GM12865 (cell line): ENCODE data around the gene ATP6V1B1.

Experiments
- DNase-seq: peaks from one replicate; pipeline ENCODE4 v3.0.0; 2010; ENCODE audit warnings: low read depth
- H3K4me3 ChIP-seq: 2 replicates; pipeline ENCODE4 v1.5.1; 2011; ENCODE audit warnings: mild to moderate bottlenecking, low read depth, low read length, control low read depth
- TF ChIP-seq, protein P1 (sequence below): IDR thresholded peaks from 2 replicates; pipeline ENCODE4 v1.5.1; 2011; ENCODE audit warnings: low read length, control low read depth, low read depth, inconsistent platforms; ENCODE audit not compliant: insufficient read depth; ENCODE audit errors: missing control alignments

The ATP6V1B1 gene

GRCh38 chr2:70895998-70896764 is 39.5 kb upstream of the ATP6V1B1 start:
- TF ChIP-seq, protein P1, sequence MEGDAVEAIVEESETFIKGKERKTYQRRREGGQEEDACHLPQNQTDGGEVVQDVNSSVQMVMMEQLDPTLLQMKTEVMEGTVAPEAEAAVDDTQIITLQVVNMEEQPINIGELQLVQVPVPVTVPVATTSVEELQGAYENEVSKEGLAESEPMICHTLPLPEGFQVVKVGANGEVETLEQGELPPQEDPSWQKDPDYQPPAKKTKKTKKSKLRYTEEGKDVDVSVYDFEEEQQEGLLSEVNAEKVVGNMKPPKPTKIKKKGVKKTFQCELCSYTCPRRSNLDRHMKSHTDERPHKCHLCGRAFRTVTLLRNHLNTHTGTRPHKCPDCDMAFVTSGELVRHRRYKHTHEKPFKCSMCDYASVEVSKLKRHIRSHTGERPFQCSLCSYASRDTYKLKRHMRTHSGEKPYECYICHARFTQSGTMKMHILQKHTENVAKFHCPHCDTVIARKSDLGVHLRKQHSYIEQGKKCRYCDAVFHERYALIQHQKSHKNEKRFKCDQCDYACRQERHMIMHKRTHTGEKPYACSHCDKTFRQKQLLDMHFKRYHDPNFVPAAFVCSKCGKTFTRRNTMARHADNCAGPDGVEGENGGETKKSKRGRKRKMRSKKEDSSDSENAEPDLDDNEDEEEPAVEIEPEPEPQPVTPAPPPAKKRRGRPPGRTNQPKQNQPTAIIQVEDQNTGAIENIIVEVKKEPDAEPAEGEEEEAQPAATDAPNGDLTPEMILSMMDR: no peak
- DNase-seq: no peak
- H3K4me3 ChIP-seq: no peak overlapping the region

DNA sequence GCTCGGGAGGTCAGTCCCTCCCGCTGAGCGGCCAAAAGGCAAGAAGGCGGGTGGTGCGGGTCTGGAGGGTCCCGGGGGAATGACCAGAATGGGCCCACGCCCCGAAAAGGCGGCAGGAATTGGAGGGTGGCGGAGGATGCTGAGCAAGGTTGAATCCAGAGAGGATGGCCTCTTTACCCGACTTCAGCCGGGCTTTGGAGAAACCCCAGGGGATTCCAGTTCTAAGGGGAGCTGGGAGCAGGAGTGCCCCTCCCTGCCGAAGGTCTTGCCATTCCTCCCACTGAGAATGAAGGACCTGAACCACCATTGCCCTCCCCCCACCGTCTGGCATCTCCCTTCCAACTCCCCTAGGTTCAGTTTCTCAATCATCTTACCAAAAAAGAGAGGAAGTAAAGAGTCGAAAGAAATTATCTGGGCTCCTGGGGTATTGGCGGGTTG is 38.9 kb upstream of the ATP6V1B1 start:
- TF ChIP-seq, protein P1: no peak
- H3K4me3 ChIP-seq: no peak overlapping the region
- DNase-seq: no peak

DNA sequence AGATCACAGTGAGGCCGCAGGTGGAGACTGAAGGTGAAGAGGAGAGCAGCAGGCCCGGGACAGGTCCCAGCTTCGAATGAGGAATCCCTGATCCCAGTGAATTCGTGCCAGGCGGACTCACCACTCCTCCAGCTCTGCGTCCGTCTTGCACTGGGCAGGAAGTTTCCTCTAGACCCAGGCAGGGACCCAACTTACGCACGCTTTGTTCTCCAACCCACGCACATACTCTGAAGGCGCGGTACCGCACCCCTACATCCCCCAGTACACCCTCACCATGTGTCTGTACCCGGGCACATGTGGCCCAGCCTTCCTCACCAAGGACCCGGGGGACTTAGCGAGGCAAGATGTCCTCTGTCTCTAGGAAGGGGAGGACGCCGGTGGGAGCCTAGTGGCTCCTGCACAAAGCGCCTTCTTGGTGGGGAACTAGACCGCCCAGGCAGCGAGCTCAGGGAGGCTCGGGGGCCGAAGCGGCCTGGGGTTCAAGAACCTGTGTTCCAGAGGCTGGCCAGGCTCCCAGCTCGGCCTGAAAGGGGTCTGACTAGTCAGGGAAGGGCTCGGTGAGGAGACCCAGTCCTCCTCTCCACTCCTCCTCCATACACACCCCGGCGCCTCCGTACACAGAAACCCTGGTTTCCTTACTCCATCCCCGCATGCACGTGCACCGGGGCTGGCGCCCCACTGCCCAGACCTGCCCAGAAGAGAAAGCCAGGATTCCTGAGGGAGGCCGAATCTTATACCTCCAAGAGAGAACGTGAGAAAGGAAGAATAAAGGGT is 38.3 kb upstream of the ATP6V1B1 start:
- no peak overlapping the region for H3K4me3 ChIP-seq
- TF ChIP-seq, protein P1: no peak
- no peak for DNase-seq

DNA sequence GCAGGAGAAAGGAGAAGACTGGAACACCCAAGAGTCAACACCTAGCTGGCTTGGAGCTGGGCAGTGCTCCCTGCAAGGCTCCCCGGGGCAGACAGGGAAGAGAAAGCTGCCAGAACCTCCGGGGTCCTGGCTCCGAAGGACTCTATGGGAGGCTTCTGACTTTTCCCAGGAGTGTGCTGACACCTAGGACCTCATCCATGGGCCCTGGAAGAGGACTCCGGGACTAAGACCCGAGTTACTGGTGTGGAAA is 37.8 kb upstream of the ATP6V1B1 start:
- H3K4me3 ChIP-seq: no peak overlapping the region
- TF ChIP-seq, protein P1: no peak
- no peak for DNase-seq

- TF ChIP-seq, protein P1: no peak
- H3K4me3 ChIP-seq: no peak overlapping the region
- no peak for DNase-seq
These were observed 37.1 kb upstream of the ATP6V1B1 start for GRCh38 chr2:70898363-70899240.

GRCh38 chr2:70901227-70902066 is 34.3 kb upstream of the ATP6V1B1 start:
- TF ChIP-seq, protein P1: no peak
- DNase-seq: no peak
- no peak overlapping the region for H3K4me3 ChIP-seq
